ENCODE results near the gene CPPED1. TPM values are rescaled to one million over a fixed set of nuclear protein-coding genes. Genes with fewer than 3 reads are reported as not detected.
A peak's percentile ranks its signal among the peaks of the same experiment; 100 is the strongest.

The CPPED1 gene
- polyA plus RNA-seq, 3 donors, result 21.1 to 27.0 (median 22.0) TPM

DNA sequence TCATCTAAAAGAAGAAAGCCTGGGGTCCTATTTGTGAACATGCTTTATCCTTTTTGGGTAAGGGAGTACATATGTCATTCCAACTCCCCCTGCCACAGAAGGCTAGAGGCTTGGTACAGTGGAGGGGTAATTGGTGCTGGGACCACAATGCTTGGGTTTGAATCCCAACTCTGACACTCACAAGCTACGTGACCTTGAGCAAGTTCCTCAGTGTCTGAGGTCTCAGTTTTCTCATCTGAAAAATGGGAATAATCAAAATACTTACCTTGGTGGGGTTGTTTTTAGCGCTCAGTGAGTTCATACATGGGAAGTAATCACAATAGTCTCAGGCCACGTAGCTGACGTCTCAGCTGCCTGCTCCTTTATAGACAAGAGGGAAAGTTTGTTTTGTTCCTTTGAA is 150.8 kb downstream of the CPPED1 start:
- no peak for DNase-seq

- no peak for DNase-seq
Measured at GRCh38 chr16:12651765-12652512, 151.7 kb downstream of the CPPED1 start.

GRCh38 chr16:12649356-12649755 is 154.3 kb downstream of the CPPED1 start:
- DNase-seq, result no peak

DNA sequence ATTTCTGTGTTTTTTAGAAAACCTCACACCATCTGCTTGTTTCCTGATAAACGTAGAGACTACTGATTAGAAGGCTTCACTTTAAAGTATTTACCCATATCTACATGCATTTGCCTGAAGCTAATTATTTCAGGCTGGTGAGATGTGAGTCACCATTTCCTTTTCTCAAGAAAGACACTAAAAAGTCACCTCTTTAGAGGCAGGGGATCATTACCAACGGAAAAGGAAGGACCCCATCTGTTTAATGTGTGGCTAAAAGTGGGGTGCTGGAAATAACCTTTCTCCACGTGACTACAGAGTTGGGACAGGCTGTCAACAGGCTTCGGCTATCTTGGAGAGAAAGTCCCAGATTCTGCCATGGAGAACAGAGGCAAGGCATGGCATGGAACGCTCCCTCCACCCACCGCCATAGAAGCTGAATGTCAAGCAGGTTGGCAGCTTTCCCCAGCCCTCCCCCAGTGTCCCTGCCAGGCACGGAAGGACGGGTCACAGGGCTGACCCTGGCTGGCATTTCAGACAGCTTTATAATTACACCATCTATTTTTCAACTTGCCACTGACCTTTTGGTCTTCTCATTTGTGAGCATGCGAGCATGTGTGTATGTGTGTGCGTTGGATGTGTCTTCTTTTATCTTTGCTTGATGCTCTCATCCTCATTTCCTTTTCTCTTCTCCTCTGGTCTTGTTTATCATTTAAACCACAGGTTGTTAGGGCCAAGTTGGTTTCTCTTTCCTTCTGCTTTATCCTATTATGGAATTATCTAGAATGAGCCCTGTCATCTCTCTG is 157.0 kb downstream of the CPPED1 start:
- DNase-seq, result no peak

GRCh38 chr16:12646098-12646489 is 157.6 kb downstream of the CPPED1 start:
- no peak for DNase-seq

GRCh38 chr16:12643034-12643455 is 160.6 kb downstream of the CPPED1 start:
- no peak for DNase-seq

DNA sequence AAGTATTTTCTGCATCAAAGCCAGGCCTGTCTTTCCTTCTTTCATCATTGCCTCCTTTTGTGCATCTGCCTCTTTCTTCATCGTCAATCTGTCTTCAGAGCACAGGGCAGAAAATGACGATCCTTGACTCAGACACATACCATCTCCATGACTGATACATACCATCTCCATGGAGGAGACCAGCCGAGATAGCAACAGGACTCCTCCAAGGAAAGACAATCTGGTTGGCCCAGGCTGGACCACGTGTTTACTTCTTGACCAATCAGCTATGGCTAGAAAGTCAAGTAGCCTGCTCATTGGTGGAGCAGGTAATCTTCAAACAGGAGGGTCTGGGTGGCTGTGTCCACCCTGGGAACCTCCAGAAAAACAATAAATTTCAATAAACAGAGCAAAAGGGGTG is 164.6 kb downstream of the CPPED1 start:
- no peak for DNase-seq

- no peak for DNase-seq
Measured at GRCh38 chr16:12637002-12637401, 166.7 kb downstream of the CPPED1 start.

- no peak for DNase-seq
Measured at GRCh38 chr16:12629271-12629670, 174.4 kb downstream of the CPPED1 start.

DNA sequence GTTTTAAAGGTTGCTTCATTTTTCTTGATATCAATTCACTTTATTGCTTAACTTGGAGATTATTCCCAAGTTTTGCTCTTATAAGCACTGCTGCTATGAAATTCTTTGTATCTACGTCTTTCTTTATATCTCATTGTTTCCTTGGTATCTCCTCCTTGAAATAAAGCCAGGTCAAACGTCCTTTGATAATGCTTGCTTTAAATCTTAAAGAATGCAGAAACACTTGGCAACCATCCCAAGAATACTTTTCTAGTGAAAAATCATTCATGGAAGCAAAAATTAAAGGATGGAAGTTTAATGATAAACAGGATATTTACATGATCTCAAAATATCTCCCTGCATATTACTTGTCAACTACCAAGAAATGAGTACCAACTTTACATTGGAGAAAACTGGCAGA is 175.2 kb downstream of the CPPED1 start:
- no peak for DNase-seq

- no peak for DNase-seq
Measured at GRCh38 chr16:12627394-12627793, 176.3 kb downstream of the CPPED1 start.

- DNase-seq, result no peak
Measured at GRCh38 chr16:12626411-12626810, 177.3 kb downstream of the CPPED1 start.

DNA sequence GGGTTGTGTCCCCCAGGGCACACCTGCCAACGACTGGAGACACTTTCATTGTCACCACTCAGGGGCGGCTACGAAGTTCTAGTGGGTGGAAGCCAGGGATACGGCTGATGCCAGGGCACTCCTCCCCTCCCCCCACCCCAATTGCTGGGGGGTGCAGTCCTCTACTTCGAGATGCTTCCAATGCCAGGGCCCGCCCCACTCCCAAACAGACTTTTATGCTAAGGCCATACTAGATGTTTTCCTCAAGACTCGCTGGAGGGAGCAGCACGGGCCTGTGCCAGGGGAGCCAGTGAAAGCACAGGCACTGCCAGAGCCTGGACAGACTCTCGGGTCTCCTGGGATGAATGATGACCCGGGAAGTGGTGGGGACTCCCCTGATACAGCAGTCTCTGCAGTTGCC is 178.0 kb downstream of the CPPED1 start:
- no peak for DNase-seq

GRCh38 chr16:12625068-12625467 is 178.6 kb downstream of the CPPED1 start:
- DNase-seq, result no peak

DNA sequence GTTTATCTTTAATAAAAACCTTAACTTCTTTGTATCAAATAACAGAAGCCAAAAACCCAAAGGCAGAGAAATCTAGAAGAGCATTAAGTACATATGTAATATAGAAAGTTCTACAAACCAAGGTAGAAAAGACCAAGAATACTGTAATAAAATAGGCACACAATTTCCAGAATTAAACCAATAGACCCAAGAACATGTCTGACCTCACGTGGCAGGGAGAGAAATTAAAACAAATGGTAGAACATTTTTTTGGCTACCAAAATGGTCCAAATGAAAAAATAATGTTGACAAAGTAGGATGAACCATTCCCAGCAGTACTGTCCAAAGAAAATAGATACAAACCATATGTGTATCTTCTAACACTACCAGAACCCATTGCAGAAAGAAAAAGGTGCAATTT is 183.5 kb downstream of the CPPED1 start:
- no peak for DNase-seq

DNA sequence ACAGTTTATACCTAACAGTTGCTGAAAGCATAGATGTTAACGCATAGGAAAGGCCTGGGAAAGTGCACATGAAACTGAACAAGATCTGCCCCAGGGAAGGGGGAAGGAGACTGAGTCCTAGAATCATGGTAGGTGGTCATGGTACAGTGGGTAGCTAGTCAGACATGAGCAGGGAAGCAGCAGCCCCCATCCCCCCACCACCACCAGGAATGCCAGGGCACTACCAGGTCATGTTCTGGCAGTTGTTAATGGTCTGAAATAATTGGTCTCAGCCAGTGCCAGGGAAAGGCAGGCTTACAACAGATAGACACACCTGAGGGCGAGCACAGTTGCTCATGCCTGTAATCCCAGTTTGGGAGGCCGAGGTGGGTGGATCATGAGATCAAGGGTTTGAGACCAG is 185.2 kb downstream of the CPPED1 start:
- peak; percentile 42 for DNase-seq

- DNase-seq, result no peak
Measured at GRCh38 chr16:12617401-12617819, 186.3 kb downstream of the CPPED1 start.

- DNase-seq, result no peak
Measured at GRCh38 chr16:12614662-12615278, 188.9 kb downstream of the CPPED1 start.

- no peak for DNase-seq
Measured at GRCh38 chr16:12613992-12614661, 189.6 kb downstream of the CPPED1 start.

- DNase-seq, result no peak
Measured at GRCh38 chr16:12613131-12613991, 190.3 kb downstream of the CPPED1 start.

DNA sequence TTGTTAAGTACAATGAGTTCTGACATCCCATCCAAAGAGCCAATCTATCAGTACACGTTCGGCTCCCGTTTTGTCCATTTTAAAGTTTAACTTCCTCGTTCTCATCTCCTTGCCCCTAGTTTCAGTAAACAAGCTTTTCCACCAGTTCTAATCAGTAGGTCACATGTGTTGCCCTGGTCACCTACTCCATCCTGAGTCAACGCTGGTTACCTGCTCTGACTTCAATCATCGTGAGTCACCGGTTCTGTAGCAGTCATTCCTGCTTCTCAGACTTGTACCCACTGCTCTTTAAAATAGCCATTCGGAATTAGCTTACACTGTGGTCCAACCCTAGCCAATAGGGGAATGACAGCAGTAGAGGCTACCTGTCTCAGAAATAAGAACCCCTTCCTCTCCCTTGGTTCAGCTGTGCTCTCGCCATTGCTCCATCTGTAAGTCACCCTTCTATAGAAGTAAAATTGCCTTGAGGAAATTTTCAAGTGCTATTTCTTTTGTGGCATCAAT is 191.0 kb downstream of the CPPED1 start:
- no peak for DNase-seq
